AG08396 (cell line): ENCODE data around the gene HSD11B2.
"Not testable (repeated sequence)": the region's sequence is repeated elsewhere in the genome, so short reads cannot be mapped to it uniquely, and the experiment has no call there.

ENCODE experiments used
- DNase-seq: peaks from one replicate; pipeline ENCODE4 v3.0.0; 2012; ENCODE audit warnings: low spot score, mixed read lengths

HSD11B2 gene

GRCh38 chr16:67415421-67415820, 15.5 kb upstream of the HSD11B2 start:
- not testable (repeated sequence) for DNase-seq

DNA sequence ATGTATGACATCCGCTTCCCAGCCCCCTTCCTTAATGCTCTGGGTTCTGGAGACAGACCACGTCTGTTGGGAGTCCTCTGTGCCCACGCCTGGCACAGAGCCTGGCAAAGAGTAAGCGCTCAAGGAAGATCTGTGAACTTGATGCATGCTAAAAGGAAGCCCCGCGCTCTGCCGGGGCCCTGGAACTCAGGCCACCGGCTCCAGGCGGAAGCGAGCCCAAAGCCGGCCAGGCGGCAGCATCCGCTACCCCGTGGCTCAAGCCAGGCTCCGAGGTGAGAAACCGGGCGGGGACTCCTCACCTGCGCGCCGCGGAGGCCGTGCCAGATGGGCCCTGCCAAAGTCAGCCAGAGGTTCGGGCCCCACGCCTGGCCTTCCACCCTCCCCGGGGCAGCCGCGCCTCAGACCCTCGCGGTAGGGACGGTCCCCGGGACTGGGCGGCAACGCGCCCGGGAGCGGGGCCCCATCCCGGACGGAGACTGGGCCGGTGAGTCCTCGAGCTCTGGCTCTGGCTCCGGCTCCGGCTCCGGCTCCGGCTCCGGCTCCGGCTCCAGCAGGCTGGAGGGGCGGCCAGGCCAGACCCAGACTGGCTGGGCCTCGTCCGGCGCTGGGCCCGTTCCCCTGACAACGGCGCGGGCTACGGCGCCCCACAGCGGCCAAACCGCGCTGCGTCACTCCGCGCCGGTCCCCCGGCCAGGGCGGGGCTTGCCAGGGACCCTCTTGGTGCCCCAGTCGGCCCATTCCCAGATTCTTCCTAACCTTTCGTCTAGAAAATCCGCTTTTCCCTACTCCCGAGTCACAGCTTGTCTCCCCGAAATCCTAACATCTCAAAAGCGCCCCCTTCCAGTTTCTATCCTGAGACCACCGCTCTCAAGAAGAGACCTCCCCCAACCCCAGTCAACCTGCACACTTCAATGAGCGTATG, 14.8 kb upstream of the HSD11B2 start, which contains the start of gene ZDHHC1:
Gene ZDHHC1 (minus strand): TSS at position 606 of the 922 bp plus-strand sequence. CDS start 8,702 bp downstream, outside the sequence.
- DNase-seq, result peak; percentile 95

DNA sequence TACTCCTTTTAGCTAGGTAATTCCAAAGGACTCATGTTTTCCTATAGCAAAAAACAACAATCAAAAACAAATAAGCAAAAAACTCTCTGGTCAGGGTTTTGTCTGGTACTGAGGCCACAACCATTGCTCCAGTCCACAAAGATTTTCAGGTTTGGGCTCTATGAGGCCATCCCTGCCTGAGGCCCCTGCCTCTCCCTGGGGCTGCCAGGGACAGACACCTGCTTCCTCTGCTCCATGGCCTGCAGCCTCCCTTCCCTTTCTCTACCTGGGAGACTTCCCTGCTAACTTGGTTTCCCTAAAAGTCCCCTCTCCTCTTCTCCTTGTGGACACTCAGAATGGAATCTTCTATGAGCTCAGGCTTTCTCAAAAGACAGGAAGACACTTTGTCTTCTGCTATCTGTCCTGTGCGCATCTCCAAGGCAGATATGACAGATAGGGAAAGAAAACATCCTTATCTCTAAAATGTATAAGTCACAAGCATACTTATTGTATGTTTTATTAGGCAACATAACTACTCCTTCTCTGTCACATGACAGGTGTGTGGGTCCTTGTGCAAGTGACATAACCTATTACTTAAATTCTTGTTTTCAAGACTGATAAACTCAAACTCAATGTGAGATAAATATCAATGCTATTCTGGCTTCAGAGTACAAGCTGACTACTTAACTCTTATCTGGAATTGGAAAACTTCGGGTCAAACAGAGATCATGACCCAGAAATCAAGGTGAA, 13.4 kb upstream of the HSD11B2 start:
- no peak for DNase-seq

GRCh38 chr16:67419502-67419901, 11.4 kb upstream of the HSD11B2 start:
- no peak for DNase-seq

DNA sequence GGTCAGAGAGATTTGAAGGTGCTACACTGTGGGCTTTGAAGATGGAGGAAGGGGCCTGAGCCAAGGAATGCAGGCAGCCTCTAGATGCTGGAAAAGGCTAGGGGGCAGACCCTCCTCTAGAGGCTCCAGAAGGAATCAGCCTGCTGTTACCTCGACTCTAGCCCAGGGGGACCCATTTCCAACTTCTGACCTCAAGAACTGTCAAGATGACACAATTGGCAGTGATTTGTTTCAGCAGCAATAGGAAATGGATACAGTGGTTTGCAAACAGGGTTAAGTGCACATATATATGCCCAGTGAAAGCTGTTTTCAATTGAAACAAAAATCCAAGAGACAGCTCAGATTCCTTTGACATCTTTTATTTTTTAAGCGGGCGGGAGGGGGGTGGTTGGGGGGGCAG, 11.0 kb upstream of the HSD11B2 start:
- DNase-seq, result no peak

GRCh38 chr16:67421030-67421429, 9.9 kb upstream of the HSD11B2 start:
- no peak for DNase-seq

- DNase-seq, result no peak
These were observed 7.9 kb upstream of the HSD11B2 start for GRCh38 chr16:67423015-67423414.

- DNase-seq, result no peak
These were observed 7.2 kb upstream of the HSD11B2 start for GRCh38 chr16:67423611-67424260.

DNA sequence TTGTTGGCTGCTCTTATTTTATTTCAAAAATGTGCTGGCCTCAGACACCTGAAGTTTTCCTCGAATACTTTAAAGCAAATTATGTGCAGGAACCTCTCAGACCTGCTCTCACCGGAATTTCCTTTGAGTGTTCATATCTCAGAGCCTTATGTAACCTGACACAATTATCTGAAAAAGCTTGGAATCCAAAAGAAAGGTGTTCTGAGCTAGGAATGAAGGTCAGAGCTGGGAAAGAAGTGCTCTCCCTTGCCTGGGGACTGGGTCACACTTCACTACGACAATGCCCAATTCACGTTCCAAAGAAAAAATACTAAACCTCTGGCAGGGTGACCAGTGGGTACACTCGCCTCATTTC, 6.7 kb upstream of the HSD11B2 start:
- DNase-seq, result no peak

GRCh38 chr16:67425061-67425460, 5.9 kb upstream of the HSD11B2 start:
- DNase-seq, result no peak

- DNase-seq, result no peak
These were observed 5.3 kb upstream of the HSD11B2 start for GRCh38 chr16:67425580-67425979.

GRCh38 chr16:67426022-67426421, 4.9 kb upstream of the HSD11B2 start:
- no peak for DNase-seq

DNA sequence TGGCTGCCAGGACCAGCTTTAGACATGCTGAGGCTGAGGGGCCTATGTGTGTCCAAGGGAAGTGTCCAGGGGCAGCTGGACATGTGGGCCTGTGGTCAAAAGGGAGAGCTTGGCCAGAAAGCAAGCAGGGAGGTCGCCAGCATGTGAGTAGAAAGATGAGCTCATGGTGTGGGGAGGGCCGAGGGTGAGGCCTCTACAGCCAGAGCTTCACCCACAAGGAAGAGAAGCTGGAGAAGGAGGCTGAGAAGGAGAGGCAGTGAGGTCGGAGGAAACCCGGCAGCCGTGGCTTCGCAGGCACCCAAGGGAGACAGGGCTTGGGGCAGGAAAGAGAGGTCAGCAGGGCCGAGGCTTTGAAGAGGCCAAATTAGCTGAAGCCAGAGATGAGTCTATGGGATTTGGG, 4.0 kb upstream of the HSD11B2 start:
- no peak for DNase-seq

DNA sequence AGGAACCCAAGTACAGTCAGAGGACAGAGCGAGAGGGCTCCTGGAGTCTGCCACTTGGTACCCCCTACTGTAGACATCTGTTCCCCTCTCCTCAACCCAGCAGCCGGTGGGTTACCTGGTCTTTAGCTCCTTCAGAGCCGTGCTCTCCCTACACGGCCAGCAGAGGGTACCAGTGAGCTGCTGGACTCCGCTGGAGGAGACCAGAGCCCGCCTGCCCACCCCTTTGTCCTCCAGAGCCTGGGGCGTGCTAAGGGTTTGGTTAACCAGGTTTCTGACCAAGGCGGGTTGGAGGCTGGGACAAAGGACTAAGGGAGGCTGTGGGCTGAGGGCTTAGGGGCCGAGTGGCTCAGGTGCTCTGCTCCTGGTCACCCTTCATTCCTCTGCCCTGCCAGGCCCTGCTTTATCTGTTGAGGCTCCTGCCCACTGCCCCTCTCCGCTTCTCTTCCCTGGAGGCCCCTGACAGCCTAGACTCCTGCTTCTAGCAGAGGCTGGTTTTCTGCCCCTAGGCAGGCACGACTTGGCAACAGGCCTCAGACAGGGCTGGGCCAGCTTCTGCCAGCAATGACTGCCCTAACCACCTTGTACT, 2.7 kb upstream of the HSD11B2 start:
- DNase-seq, result peak; percentile 83

DNA sequence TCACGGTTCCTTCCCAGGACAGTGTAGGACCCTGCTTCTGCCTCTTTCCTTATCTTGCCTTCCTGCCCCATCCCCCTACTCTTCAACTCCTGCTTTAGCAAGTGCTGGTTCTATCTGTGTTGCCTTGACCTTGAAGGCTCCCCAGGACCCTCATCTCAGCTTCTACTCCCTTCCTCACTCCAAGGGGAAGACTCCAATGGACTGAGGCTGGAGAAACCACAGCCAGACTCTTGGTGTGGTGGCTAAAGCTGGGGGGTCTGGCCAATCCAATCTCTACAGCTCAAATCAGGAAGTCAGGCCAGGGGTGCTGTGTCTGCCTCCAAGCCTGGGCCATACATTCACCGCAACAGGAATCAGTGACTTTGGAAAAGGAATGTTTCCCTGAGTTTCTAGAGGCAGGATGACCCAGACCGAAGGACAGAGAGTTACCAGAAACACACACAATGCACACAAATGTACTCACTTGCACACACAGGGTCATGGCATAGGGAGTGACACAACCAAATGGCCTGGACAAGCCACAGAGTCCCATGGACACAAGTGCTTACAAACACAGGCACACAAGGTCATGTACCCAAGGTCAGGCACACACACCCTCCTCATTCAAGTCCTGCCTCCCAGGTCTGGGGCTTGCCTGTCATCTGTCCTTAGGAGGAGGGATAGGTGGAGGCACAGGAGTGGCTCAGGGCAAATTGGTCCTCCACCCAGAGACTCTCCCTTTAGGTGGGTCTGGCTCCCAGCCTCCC, 1.7 kb upstream of the HSD11B2 start:
- no peak for DNase-seq

- no peak for DNase-seq
These were observed 970 bp upstream of the HSD11B2 start for GRCh38 chr16:67429799-67430503.

- DNase-seq, result no peak
These were observed 381 bp upstream of the HSD11B2 start for GRCh38 chr16:67430504-67430976.

GRCh38 chr16:67431775-67432505, 1.0 kb downstream of the HSD11B2 start:
- DNase-seq, result peak; percentile 14

DNA sequence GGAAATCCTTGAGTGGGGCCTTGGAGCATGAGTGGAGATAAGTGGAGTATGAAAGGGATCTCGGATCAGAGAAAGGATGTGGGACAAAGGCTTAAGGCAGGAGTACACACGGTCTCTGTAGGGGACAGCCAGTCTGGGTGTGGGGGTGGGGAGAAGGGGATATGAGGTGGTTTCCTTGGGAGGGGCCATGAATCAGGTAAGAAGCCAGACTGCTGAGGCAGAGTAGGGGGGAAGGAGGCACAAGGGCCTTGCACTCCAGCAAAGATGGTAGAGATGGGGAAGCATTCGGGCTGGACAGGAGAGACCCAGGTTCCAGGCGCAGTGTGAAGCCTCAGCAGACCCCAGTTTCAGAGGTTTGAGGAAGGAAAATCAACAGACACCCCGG, 1.6 kb downstream of the HSD11B2 start:
- peak; percentile 12 for DNase-seq

DNA sequence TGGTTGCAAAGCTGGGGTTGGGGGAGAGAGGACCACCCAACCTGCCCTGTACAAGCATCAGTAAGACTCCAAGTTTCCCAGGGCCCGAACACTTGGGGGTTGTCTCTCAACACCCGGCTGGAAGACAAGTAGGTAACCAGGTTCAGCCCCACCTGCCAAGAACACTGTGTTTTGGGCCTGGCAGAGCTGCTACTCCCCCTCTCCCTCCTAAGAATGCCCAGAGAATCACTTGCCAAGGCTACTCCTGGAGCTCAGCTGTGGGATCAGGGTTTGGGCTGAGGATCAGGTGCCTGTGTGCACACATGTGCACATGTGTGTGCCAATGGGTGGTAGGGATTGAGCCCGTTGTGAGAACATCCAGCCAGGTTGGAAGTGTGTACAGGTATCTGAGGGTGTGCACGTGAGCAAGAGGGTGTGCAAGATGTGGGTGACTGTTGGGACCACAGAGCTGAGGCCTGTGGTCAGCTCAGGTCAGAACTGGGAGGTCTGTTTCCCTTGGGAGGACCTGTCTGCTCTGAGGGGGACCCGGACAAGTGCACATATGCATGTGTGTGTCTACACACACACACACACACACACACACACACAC, 2.3 kb downstream of the HSD11B2 start:
- DNase-seq, result no peak
